ENCODE results near the gene NOS1.

GRCh38 chr12:117292688-117293087, 68.7 kb downstream of the NOS1 start:
- TF ChIP-seq CTCF (IDR thresholded peaks at IDR 0.05) (no peak), POLR2A (IDR thresholded peaks at IDR 0.05) (no peak), POLR2AphosphoS5 (IDR thresholded peaks at IDR 0.05) (no peak)

Measured in suprapubic skin (tissue), 4 donors.